Prostate gland (tissue), 2 donors: Measurements from ENCODE around the gene FAAP20.

Source experiments
- CTCF ChIP-seq, 4 experiments: fragments of 200-600 bp in 2 of 4; fragments of 450-650 bp in 2 of 4; sonication (generic) in 2 of 4; IDR thresholded peaks; 1 replicate in 3 of 4; 2 replicates in 1 of 4; pipeline ENCODE4 v1.5.1; 2016 to 2019; ENCODE audit warnings: antibody characterized with exemption in 4 of 4, mild to moderate bottlenecking in 2 of 4, moderate library complexity in 2 of 4
- POLR2AphosphoS5 ChIP-seq: sonication (generic); formaldehyde crosslinking; IDR thresholded peaks from one replicate; pipeline ENCODE4 v1.6.1; 2017; ENCODE audit warnings: antibody characterized with exemption

- TF ChIP-seq CTCF (IDR thresholded peaks at IDR 0.05): no peak
- TF ChIP-seq POLR2AphosphoS5: no peak
Observed at GRCh38 chr1:2236695-2237677, 42.4 kb upstream of the FAAP20 start.
